ENCODE results near the gene ATP4A.

DNA sequence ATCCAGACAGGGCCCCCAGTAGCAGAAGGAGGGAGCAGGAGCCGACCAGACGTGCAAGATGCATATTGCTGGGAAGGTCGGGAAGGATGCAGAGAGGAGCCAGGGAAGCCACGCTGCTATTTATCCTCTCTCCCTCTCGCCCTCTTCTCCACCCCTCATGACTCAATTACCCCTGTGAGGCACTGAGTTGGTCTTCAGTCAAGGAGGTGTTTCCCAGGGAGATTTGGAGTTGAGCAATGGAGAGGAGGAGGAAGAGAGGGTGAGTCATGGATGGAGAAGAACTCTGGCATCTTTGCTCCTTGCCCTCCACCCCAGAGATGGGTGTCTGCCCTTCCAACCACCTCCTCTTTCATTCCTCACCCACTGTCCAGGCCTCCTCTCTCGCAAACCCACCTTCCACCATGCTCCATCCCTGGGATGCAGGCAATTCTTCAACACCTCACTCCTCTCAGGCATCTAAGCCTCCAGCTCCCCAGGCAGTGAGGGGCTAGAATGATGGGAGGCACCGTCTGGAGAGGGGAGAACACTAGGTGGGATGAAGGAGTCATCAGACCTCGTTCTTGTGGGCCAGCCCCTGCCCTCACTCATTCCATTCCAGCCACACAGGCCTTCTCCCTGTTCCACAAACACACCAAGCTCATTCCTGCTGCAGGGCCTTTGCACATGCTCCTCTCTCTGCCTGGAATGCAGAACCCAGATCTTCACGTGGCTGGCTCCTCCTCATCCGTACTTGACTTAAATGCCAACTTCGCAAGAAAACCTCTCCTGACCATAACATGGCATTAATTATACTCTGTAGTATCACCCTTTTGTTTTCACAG, 35.0 kb downstream of the ATP4A start, which contains the start of gene SBSN:
- TF ChIP-seq CTCF (conservative IDR thresholded peaks at IDR 0.05; ENCODE audit: low read length), result no peak
- TF ChIP-seq EZH2phosphoT487 (IDR thresholded peaks at IDR 0.05; ENCODE audit: borderline replicate concordance), result no peak

All from Loucy (cell line).